Stimulated activated CD8-positive, alpha-beta memory T cell treated with anti-CD3 and anti-CD28 coated beads, Interleukin-7, amount 100 ng/mL, for 48 hours (primary cell): ENCODE results near the gene DGLUCY.
A peak's percentile ranks its signal among the peaks of the same experiment; 100 is the strongest.
"Not testable (repeated sequence)": the region's sequence is repeated elsewhere in the genome, so short reads cannot be mapped to it uniquely, and the experiment has no call there.

ENCODE experiments used
- DNase-seq, 2 donors: peaks; one replicate each; pipeline ENCODE4 v3.0.0-alpha.2; 2020; ENCODE audit warnings: low read depth in 1 of 2; ENCODE audit errors: extremely low read depth in 1 of 2

The DGLUCY gene

DNA sequence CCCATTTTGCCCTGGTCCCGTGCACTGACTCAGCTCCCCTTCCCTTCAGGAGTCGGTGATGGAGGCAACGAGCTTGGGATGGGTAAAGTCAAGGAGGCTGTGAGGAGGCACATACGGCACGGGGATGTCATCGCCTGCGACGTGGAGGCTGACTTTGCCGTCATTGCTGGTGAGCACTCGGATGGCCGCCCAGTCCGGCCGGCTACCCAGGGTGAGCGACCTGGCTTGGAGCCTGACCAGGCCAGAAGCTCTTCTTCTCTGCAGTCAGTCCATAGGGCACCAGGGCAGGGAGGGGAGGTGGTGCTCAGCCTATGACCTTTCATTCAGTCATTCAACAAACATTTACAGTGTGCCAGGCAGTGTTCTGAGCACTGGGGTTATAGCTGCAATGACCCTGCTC, 90.8 kb downstream of the DGLUCY start:
- no peak for DNase-seq

GRCh38 chr14:91205459-91205858, 91.6 kb downstream of the DGLUCY start:
- no peak for DNase-seq

GRCh38 chr14:91207008-91207407, 93.1 kb downstream of the DGLUCY start:
- DNase-seq: no peak

- no peak for DNase-seq
Measured at GRCh38 chr14:91211017-91211416, 97.1 kb downstream of the DGLUCY start.

DNA sequence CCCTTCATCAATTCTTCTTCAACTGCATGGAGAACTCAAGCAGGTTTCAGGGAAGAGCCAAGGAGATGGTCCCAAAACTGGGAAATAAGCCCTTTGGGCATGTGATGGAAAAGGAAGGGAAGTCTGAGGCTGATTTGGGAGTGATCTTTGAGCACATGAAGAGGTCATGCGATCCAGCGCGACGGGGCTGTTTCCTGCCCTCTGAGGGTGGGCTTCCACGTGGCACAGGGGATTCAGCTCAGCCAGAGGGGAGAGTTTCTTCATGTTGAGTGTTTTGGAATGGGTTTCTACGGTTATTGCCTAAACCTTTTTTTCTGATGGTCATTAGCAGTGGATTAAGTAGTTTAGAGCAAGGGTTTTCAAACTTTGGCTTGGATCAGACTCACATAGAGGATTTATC, 100.4 kb downstream of the DGLUCY start:
- DNase-seq: no peak

- no peak for DNase-seq
Measured at GRCh38 chr14:91215381-91215780, 101.5 kb downstream of the DGLUCY start.

- DNase-seq: no peak
Measured at GRCh38 chr14:91216731-91217226, 102.9 kb downstream of the DGLUCY start.

GRCh38 chr14:91218014-91218413, 104.1 kb downstream of the DGLUCY start:
- DNase-seq: no peak

DNA sequence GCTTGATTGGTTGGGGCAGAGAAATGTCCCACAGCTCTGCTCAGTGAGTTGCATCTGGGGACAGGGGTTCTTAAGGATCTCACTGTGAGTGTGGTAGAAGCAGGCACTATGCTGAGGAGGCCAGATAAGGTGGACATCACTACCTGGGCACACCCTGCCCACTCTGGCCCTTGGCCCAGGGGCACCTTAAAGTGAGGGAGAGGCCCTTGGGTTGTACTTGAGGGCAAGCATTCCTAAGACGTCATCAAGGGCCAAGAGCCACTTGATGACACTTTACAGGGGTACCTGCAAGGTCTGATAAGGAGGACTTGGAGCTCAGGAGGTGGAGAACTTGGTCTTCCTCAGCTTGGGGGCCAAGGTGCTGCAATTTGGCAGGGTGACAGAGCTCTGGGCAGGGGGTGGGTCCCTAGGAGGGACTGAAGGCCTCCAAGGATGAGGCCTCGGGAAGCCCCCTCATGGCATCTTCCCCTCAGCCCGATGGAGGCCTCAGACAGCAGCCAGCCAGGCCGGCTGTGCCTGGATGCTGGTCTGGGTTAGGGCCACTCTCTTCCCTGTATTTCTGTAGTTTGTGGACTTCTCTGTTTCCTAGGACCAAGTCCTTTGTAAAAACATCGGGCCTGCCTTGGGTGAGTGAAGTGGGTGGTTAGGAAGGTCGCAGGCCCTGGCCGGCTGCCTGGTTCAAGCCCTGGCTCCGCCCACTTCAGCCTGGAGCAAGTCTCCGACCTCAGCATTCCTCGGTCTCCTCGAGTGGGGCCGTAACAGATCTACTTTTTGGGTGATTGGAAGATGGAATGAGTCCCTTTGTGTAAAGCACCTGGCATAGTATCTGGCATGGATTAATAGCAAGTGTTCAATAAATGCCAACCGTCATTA, 105.9 kb downstream of the DGLUCY start:
- DNase-seq: no peak

- no peak for DNase-seq
Measured at GRCh38 chr14:91220581-91221000, 106.7 kb downstream of the DGLUCY start.

GRCh38 chr14:91221270-91221669, 107.4 kb downstream of the DGLUCY start:
- no peak for DNase-seq

DNA sequence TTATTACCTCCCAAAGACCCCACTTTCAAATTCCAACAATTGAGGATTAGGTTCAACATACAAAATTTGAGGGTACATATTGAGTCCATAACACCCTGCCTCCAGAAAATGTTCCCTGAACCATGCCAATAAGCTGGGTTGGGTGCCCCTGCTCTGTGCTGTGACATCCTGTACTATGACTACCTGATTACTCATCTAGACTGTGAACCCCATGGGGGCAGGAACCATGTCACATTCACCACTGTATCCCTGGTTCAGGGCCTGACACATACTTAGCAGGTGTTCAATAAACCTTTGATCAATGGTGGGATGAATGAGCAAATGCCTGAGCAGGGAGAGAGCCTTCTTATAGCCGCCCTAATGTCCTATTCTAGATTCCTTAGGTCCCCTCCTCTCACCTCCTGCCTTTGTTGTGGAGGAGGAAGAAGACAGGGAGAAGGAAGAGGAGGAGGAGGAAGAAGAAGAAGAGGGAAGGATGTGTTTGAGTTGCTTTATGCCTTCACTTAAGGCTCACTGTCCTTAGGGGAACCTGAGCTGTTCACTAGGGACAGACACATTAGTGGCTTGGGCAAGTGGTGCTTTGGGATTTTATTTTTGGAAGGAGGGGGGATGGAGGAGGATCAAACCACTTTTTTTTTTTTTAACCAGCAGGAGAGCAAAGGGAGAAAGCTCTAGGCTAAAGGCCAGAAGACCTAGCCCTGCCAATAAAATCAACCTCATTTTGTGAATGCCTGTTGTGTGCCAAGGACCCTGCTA, 109.3 kb downstream of the DGLUCY start:
- DNase-seq: no peak

GRCh38 chr14:91225025-91225424, 111.2 kb downstream of the DGLUCY start:
- DNase-seq: no peak

- DNase-seq: not testable (repeated sequence)
Measured at GRCh38 chr14:91226360-91226759, 112.5 kb downstream of the DGLUCY start.

DNA sequence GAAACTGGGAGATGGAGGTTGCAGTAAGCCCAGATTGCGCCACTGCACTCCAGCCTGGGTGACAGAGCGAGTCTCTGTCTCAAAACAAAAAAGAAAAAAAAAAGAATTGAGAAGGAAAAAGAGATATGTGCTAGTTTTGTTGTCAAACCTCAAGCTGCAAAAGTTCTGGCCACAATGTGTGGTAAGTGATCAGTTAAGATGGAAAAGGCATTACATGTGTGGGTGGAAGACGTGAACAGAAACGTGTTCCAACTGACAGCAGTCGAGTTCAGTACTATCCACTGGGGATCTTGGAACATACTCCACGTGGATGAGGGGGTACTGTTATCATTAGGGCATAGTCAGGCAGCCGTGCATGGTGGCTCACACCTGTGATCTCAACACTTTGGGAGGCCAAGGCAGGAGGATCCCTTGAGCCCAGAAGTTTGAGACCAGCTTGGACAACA, 113.3 kb downstream of the DGLUCY start:
- no peak for DNase-seq

- peak; percentile 75 to 91 for DNase-seq
Measured at GRCh38 chr14:91228112-91229004, 114.5 kb downstream of the DGLUCY start.

GRCh38 chr14:91229005-91229382, 115.1 kb downstream of the DGLUCY start:
- no peak for DNase-seq

DNA sequence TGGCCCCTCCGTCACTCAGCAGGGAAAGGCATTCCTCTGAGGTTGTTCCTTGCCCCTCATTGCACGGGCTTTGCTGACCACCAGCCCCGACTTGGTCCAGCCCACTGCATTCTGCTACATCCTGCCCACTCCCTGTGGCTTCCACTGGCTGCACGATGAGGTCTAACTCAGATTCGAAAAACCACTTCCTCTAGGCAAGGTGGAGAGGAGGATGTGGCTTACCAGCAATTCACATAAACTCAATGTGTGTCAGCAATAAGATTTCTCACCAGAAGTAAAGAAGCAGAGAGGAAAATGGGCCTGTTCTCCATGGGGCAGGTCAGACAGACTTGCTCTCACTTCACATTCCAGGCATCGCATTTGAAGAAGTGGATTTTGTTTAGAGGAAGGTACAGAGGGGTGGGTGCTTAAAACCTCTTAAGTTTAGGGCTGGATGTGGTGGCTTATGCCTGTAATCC, 115.9 kb downstream of the DGLUCY start:
- peak in 1 of 2 donors; percentile 68 for DNase-seq

- DNase-seq: no peak
Measured at GRCh38 chr14:91230397-91231035, 116.6 kb downstream of the DGLUCY start.

DNA sequence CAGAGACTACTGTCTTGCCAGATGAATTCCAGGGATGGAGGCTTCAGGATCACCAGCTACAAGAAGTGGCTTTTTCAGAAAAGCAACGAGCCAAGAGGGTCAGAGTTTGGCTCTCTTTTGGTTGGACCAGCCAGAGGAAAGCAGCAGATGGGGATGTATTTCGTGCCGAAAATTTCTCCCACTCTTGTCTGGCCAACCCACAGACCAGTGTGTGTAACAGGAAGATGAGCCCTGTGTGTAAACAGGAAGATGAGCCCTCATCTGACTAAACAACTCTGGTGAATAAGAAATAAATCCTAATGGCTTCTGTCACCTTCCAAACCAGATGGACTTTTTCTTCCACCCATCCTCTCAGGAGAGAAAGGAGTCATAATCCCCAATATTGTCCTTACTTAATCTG, 117.6 kb downstream of the DGLUCY start:
- no peak for DNase-seq
